Activated CD8-positive, alpha-beta memory T cell treated with anti-CD3 and anti-CD28 coated beads for 1 hour (primary cell): ENCODE results near the gene KAZN.

Experiments used
- DNase-seq, 2 donors: peaks; one replicate each; pipeline ENCODE4 v3.0.0-alpha.2; 2020; ENCODE audit warnings: low read depth in 1 of 2; ENCODE audit errors: extremely low read depth in 1 of 2

KAZN gene

DNA sequence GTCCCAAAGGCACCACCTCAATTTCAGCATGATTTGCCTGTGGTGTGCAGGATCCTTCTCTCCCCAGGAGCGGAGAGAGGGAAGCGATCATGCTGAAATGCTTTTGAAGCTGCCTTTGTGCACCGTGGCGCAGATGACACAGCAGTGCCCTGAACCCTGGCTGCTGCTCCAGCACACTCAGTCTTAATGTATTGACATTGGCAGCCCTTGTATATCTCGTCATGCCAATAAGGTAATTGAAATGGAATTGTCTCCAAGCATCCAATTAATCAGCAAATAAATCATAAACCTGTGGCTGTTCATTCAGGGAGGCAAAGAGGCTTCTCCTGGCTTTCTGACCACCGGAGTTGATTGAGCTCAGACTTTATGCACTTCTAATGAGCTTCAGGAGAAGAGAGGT lies 139.8 kb downstream of the KAZN start:
- DNase-seq = no peak

DNA sequence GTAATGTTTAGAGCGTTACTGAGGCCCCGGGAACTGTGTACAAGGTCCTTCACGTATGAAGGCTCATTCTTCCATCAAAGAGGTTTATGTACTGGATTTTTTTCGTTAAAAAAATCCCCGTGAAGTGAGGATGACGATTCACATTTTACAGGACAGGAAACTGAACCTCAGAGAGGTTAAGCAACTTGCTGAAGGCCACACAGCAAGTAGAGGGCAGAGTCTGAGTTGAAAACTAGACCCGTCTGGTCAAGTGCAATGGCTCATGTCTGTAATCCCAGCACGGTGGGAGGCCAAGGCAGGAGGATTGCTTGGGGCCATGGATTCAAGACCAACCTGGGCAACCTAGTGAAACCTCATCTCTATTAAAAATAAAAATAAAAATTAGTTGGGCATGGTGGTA lies 140.2 kb downstream of the KAZN start:
- DNase-seq = no peak

DNA sequence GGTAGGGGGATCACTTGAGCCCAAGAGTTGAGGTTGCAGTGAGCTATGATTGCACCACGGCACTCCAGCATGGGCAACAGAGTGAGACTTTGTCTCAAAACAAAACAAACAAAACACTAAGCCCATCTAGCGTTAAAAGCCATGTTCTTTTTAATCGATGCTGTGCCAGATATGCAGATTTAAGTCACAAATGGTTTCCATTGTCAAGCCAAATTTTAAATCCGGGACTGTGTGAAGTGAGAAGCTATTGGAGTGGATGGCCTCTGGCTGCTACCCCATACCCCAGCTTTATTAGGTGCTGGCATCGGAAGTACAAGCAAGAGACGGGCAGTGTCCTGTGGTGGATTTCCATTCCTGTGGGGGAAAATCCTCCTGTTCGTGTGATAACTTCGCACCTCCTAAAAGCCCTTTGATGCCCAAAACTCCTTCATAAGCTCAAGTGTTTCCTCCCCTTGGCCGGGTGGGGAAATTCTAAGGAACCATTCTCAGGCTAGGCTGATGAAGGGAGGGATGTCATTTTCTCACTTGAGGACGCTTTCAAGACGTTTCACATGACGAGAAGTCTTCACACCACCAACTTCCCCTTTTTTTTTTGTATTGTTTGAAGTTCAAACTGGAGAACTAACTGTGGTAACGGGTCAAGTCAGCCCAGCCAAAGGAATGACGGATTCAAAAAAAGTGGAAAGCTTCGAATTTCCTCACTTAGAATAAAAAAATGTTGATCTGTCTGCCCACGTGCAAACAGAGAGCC lies 140.8 kb downstream of the KAZN start:
- DNase-seq = no peak

DNA sequence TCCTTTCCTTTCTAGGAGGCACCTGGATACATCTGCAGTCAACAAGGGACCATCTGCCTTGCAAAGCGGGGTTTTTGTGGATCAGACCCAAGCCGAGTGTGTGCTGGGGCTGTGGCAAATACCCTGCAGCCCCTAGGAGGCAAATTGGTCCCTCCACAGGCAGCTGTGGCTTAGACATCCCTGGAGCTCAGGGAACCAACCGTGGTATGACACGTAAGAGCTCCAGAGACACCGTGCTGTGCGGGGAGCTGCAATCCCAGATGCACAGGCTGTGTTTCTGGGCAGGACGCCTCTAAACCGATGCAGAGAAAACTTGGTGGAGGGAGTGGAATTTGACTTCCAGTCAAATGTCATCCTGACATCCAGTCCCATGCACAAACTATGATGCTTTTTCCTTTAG lies 141.5 kb downstream of the KAZN start:
- no peak for DNase-seq

DNA sequence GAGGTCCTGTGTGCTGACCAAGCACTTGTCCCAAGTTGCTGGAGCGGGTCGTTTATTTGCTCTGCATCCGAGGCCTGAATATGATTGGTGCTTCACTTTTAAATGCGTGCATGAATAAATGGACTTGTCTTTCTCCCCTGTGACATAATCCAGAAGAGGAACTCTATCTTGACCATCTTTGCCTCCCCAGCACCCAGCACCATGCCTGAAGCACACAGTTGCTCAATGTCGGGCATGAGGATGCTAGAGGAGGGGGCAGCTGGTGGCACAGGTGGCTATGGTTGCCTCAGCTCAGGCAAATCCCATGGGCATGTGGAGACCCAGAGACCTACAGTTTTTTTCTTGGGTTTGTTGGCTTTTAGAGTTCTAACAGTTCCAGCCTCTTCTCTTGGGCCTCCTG lies 142.6 kb downstream of the KAZN start:
- no peak for DNase-seq

DNA sequence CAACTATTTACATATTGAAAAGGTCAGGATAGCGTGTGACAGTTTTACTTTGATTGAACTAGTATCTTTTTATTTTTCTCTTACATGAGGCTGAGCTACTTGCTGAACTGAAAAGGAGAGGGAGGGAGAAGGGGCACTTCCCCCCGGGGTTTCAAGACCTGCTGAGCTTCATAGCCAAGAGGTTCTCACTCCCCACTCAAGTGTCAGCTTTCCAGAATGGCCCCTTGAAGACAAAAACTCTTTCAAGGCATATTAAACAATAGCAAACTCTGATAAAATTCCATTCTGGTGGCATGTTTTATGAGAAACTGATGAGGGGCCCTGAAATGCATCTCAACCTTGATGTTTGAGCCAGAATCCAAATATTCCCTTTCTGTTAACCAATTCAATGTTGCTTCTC lies 143.0 kb downstream of the KAZN start:
- no peak for DNase-seq

DNA sequence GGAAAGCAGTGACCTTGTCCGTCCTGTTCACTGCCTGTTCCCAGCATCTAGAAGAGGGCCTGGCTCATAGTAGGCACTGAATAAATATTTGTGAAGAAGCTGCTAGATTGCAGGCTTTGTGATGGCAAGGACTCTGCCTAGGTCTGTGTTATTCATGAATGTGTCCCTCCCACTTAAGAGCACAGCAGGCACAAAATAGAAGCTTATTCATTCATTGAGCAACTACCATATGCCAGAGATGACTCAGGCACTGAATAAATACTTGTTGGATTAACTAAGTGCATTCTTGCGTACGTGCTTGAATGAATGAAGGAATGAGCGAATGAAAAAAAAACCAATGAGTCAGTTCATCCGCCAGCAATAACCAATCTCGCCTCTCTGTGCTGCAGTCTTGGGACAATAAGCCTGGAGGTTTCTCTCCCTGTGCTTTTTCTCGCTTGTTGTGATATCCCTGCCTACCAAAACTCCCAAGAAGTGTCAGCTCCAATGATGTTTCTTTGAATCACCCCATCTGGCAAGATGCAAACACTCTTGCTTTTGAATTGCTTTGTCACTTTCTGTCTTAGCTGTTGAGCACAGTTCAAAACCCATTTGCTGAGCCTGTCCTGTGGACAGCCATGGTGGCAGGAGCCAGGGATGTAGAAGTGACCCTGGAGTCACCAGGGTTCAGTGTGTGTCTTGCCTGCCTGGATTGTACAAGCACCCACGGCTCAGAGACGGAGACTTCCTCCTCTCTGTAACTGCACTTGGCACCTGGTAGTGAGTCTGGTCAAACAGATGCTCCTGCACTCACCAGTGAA lies 143.9 kb downstream of the KAZN start:
- no peak for DNase-seq

DNA sequence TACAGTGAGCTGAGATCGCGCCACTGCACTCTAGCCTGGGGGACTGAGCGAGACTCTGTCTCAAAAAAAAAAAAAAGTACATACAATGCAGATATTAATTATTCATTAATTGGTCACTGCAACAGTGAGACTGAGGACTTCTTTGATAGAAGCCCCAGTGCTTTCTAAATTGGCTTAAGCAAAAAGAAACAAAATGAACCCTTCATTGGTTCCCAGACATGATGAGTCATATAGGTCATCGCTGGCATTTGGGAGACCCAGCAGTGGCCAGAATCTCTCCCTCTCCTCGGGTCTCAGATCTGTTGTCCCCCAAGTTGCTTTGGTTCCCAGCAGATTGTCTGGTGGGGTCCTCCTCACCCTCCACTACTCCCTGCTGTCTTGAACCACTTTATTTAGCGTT lies 144.9 kb downstream of the KAZN start:
- DNase-seq = no peak

DNA sequence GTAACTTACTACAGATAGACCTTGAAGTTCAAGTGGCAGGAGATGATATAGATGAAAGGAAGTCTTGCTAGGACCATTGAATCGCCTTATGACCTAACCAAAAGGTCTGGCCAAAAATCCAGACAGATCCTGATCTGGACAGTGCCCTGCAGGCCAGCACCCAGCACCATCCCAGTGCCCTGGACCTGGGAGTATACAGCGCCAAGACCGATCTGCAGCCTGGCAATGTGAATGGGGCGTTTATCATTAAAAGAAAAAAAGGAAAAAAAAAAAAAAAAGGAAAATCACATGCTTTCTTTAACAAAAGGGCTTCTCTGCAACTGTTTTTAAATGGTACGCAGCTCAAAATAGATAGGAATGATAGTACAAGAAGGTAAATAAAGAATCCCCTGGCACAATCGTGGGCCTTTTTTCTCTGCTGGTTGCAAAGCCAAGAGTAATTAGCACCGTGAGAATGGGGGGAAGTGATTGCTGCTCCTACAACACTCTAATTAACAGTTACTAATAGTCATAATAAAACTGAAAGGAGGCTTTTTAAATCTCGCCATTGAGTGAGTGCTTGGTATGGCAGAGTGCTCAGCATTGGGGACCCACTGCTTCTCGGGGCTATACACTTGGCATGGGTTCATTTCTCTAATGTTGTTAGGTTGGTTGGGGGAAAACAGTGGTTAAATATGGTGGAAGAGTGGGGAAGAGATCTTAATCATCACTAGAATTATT lies 146.7 kb downstream of the KAZN start:
- no peak for DNase-seq

DNA sequence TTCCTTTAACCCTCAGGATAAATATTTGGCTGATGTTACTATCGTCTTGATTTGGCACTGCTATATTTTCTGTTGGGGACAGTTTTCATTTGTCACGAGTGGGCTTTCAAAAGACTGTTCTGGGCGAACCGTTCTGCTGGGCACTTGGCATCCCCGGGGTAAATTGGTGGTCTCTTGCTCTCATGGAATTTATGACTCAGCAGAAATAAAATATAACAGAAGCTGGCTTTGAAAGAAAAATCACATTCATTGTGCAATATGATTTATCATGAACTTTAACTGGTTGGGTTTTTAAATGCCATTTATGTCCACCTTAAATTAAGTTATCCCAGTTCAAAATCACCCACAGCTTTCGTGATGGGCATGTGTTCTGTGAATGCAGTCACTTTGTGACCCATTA lies 147.3 kb downstream of the KAZN start:
- DNase-seq = no peak

DNA sequence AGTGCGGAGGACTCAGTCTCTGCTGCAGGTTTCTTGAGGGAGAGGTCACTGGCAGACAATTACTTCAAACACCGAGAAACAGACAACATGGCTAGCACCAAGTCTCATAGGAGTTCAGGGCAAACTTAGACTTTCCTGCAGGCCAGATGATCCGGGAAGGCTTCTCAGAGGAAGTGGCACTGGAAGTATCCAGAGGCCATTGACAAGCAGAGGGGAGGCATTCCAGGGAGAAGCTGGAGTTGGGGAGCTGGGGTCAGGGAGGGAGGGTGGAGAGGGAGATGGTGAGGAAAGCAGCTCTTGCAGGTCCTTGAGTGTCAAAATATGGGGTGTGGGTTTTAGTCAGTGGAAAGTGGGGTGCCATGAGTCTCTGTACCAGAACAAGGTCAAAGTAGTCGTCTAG lies 147.9 kb downstream of the KAZN start:
- no peak for DNase-seq

DNA sequence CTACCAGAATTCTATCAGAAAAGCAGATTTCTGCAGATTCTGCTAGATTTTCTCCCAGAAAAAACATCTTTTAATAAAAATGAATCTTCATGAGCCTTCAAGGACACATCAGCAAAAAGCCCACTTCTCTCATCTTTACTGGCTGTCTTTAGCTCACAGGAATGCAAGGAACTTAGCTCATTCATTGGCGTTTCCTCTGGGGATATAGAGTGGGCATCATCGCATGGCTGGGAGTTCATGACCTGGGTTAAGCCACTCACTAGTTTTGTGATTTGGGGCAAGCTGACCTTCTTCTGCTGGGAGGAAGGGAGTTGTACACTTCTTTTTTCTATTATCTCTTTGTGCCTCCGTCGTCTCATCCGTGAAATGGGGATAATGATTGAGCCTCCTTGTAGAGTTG lies 149.7 kb downstream of the KAZN start:
- no peak for DNase-seq

DNA sequence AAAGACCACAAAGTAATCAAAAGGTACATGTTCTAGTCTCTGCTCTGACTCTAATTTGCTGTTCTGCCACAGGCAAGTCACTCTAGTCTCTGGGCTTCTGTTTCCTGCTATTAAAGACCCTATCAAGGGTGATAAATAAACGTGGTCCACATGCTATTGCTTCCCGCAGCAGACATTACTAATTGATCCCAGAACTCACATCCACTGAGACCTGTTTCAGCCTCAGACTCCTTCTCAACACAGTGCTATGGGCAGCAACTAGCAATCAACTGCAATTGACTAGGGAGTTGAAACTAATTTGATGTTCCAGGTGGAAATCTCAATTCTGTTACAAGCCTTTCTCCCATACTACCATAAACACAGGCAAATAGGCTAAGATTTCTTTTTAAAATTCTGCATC lies 150.5 kb downstream of the KAZN start:
- no peak for DNase-seq

DNA sequence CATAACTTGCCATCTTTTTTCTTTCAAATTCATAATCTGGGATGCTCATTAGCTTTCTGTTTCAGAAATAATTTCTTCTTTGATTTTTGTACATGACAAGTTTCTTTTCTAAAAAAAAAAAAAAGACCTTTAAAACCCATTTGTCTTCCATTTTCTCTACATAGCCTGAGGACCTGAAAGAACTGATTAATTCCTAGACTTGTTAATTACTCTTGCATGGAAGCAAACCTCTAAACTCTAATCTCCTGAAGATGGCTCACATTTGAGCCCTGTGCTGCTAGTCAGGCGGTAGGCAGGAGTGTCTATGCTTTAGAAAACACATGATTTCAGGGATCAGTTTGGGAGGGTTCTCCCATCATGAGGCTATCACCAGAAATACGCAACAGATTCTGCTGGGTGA lies 152.0 kb downstream of the KAZN start:
- DNase-seq = no peak

DNA sequence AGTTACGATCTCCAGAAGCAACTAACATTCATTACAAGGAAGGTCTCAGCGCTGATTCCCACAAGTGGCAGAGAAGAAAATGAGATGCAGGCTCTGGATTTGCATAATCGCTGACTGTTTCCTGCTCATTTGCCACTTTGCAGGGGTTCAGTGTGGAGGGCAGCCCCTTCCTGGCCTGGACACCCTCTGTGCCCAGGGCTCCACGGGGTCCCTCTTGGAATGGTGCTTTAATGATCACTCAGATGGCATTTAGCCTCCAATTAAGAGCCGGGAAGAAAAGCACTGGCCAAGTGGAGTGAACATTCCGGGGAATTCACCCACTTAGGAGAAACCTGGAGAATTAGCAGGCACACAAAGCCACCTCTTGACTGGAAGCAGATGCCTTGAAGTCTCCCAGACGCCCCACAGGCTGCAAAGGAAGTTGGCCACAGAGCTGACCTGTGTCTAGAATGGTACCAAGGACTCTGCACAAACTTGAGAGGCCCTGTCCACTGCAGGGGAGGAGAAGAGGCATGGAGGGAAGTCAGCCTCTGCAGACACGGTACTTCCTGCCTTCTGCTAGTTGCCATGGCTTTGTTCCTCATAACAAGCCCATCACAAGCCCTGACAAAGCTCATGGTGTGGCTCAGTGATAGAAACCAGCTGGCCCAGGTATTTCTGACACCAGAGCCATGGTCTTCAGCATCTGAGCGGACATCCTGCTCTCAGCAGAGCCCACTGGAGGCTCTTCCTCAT lies 157.2 kb downstream of the KAZN start:
- DNase-seq = no peak

DNA sequence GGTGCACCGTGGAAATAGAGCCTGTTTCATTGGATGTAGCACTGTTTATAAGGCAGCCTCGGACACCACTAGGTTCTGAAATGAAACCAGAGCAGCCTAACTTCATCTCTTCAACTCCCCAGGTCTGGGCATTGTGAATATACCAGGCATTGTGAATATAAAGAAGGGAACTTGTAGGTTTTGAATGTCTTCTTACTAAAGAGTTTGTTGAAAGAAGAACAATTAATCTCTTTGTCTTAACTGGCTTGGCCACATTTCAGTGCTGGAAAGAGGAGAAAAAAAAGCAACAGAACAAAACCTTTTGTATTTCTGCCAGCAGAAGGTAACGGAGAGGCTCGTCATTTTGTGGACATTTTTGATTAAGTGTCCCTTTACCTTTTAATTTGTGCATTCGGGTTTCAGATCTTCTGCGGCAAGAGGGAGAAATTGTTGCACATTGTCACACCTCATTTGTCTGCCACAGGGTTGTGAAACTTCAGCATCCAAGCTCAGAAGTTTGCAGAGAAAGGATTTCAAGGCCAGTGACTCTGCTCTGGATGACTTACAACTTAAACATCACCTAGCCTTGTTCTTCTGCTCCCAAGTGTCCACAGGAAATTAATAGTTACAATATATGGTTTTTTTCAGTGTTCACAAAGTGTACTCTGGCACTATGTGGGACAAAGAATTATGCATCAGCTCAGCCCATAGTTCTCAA lies 158.3 kb downstream of the KAZN start:
- DNase-seq = no peak

DNA sequence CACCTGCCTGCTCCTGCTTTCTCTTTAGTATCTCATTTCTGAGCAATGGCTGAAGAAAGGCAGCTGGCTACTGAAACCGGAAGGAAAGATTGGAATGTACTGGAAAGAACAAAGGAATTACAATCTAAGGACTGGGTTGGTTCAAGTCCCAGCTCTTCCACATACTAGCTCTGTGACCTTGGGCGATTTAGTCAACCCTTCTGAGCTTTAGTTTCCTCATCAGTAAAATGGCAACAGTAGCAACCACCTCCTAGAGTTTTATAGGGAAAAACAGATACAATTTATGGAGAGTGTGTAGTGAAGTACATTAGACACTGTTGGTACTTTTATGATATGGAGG lies 158.8 kb downstream of the KAZN start:
- no peak for DNase-seq

DNA sequence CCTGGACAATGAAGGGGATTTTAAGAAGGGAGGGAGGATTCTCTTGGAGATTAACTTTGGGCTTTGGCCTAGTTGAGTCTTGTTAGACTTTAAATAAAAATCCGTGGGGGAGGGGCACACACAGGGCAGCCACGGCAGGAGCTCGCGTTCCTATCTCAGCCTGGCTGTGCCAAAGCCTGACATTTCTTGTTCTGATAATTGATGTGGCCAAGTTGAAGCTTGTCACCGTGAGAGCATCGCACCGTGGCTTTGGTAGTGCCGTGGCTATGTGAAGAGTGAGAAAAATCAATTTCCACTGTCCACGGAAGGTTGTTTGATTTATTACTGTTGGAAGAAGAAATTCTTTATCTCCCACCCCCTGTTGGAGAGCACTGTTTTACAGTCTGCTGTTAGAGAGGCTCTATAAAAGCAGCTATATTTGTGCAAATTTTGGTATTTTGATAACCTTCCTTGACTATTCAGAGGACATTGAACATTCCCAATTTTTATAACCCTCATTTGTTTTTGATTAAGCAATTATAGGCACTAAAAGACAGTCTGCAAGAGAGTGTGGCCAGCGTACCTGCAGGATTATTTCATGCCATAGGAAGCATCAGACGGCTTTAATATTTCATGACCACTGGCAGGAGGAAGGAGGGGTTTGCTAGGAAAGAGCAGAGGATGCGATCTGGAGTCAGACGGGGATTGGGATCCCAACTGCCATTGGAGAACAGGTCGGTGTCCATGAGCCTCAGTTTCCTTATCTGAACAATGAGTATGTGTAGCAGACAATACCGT lies 160.7 kb downstream of the KAZN start:
- DNase-seq = no peak

DNA sequence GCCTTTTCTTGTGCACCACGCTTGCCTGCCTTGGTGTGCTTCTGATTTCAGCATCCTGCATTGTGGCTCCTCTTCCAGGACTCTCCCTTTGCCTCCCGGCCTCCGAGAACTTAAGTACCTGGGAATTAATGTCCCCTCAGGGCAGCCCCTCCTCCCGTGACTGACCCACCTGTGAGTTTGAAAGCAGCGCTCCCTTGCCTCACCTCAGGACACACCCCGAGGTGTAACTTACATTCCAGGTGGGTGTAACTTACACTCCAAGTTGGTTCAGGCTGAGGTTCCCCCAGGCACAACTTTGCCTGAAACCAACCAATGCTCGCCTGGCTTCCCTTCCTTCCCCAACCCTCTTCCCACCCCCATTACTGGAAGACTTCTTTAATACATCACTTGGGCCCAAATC lies 161.4 kb downstream of the KAZN start:
- DNase-seq = no peak

DNA sequence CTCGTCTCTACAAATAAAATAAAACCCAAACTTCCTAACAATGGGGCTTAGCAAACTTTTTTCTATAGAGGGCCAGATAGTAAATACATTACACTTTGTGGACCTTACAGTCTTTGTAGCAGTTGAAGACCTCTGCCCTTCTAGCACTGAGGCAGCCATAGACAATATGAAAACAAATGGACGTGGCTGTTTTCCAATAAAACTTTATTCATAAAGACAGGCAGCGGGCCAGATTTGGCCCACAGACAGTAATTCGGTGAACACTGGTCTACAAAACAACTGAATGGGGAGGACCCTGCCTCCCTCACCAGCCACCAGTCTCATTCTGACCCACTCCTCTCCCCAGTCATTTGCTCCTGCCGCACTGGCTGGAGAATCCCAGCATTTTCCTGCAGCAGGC lies 162.3 kb downstream of the KAZN start:
- no peak for DNase-seq
